Measurements from ENCODE around the gene SNAI1. TPM values are rescaled to one million over a fixed set of nuclear protein-coding genes. Genes with fewer than 3 reads are reported as not detected.
"Not testable (repeated sequence)": the region's sequence is repeated elsewhere in the genome, so short reads cannot be mapped to it uniquely, and the experiment has no call there.

Gene SNAI1
- total RNA-seq, 1 donor from 2014 or later, result 1.6 TPM

DNA sequence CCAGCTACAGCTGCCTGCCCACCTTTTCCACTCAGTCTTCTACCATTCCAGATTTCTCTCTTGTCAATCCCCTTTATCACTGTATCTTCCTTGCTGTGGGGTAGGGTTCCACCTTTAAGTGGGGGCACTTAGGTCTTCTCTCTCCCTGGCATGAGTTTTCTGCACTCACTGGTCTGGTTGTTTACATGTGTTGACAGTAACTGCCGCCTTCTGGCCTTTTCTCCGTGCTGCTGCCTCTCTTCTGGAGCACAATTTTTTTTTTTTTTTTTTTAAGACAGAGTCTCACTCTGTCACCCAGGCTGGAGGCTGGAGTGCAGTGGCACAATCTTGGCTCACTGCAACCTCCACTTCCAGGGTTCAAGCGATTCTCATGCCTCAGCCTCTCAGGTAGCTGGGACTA is 34.6 kb upstream of the SNAI1 start:
- intact Hi-C loops (cut with micrococcal nuclease), result no loop called here
- Mint-ChIP-seq H3K36me3 (ENCODE audit: low read depth) (peaks cover 86% of the 10 kb centered on the region), H3K9me3 (no peaks in the 10 kb centered on the region), H3K27me3 (ENCODE audit: low read depth) (no peaks in the 10 kb centered on the region), H3K4me3 (ENCODE audit: low read depth) (no peak overlapping the region), H3K27ac (peak overlapping the region; percentile 0), H3K4me1 (ENCODE audit: low read depth) (peaks cover 11% of the 10 kb centered on the region)
- DNase-seq (ENCODE audit: low spot score), result no peak

GRCh38 chr20:49948809-49949507 is 33.8 kb upstream of the SNAI1 start:
- Mint-ChIP-seq H3K4me1 (ENCODE audit: low read depth) (peaks cover 11% of the 10 kb centered on the region), H3K36me3 (ENCODE audit: low read depth) (peaks cover 80% of the 10 kb centered on the region), H3K27me3 (ENCODE audit: low read depth) (no peaks in the 10 kb centered on the region), H3K27ac (peak overlapping the region; percentile 21), H3K9me3 (no peaks in the 10 kb centered on the region), H3K4me3 (ENCODE audit: low read depth) (no peak overlapping the region)
- no peak for DNase-seq (ENCODE audit: low spot score)
- intact Hi-C loops (cut with micrococcal nuclease), result no loop called here

- no peak overlapping the region for H3K27ac Mint-ChIP-seq
Measured at GRCh38 chr20:49951151-49951550, 31.6 kb upstream of the SNAI1 start.

GRCh38 chr20:49955167-49955566 is 27.6 kb upstream of the SNAI1 start:
- peaks cover 56% of the 10 kb centered on the region for H3K36me3 Mint-ChIP-seq (ENCODE audit: low read depth)
- H3K27ac Mint-ChIP-seq, result no peak overlapping the region
- DNase-seq (ENCODE audit: low spot score), result no peak
- intact Hi-C loops (cut with micrococcal nuclease), result no loop called here
- H3K9me3 Mint-ChIP-seq, result no peaks in the 10 kb centered on the region
- H3K27me3 Mint-ChIP-seq (ENCODE audit: low read depth), result no peaks in the 10 kb centered on the region
- H3K4me1 Mint-ChIP-seq (ENCODE audit: low read depth), result peaks cover 12% of the 10 kb centered on the region
- H3K4me3 Mint-ChIP-seq (ENCODE audit: low read depth), result no peak overlapping the region

More at GRCh38 chr20:49951151-49951550, 31.6 kb upstream of the SNAI1 start:
- DNase-seq (ENCODE audit: low spot score), result no peak
- H3K36me3 Mint-ChIP-seq (ENCODE audit: low read depth), result peaks cover 72% of the 10 kb centered on the region
- H3K4me3 Mint-ChIP-seq (ENCODE audit: low read depth), result no peak overlapping the region
- H3K27me3 Mint-ChIP-seq (ENCODE audit: low read depth), result no peaks in the 10 kb centered on the region
- intact Hi-C loops (cut with micrococcal nuclease), result no loop called here
- H3K4me1 Mint-ChIP-seq (ENCODE audit: low read depth), result peaks cover 9% of the 10 kb centered on the region
- no peaks in the 10 kb centered on the region for H3K9me3 Mint-ChIP-seq

- peaks cover 49% of the 10 kb centered on the region for H3K36me3 Mint-ChIP-seq (ENCODE audit: low read depth)
- H3K9me3 Mint-ChIP-seq; H3K4me3 Mint-ChIP-seq (ENCODE audit: low read depth); H3K27me3 Mint-ChIP-seq (ENCODE audit: low read depth); H3K4me1 Mint-ChIP-seq (ENCODE audit: low read depth); H3K27ac Mint-ChIP-seq; DNase-seq (ENCODE audit: low spot score); intact Hi-C loops (cut with micrococcal nuclease): not testable (repeated sequence)
Measured at GRCh38 chr20:49955830-49956396, 26.9 kb upstream of the SNAI1 start.

GRCh38 chr20:49956689-49957088 is 26.1 kb upstream of the SNAI1 start:
- intact Hi-C loops (cut with micrococcal nuclease), result no loop called here

GRCh38 chr20:49957089-49957938 is 25.5 kb upstream of the SNAI1 start:
- H3K27me3 Mint-ChIP-seq (ENCODE audit: low read depth); H3K9me3 Mint-ChIP-seq; H3K4me3 Mint-ChIP-seq (ENCODE audit: low read depth); intact Hi-C loops (cut with micrococcal nuclease); DNase-seq (ENCODE audit: low spot score); H3K4me1 Mint-ChIP-seq (ENCODE audit: low read depth); H3K27ac Mint-ChIP-seq: not testable (repeated sequence)
- H3K36me3 Mint-ChIP-seq (ENCODE audit: low read depth), result peaks cover 37% of the 10 kb centered on the region

More at GRCh38 chr20:49956689-49957088, 26.1 kb upstream of the SNAI1 start:
- Mint-ChIP-seq H3K27me3 (ENCODE audit: low read depth) (no peaks in the 10 kb centered on the region), H3K4me1 (ENCODE audit: low read depth) (peaks cover 5% of the 10 kb centered on the region), H3K9me3 (no peaks in the 10 kb centered on the region), H3K4me3 (ENCODE audit: low read depth) (no peak overlapping the region), H3K27ac (no peak overlapping the region), H3K36me3 (ENCODE audit: low read depth) (peaks cover 43% of the 10 kb centered on the region)
- DNase-seq (ENCODE audit: low spot score), result no peak

DNA sequence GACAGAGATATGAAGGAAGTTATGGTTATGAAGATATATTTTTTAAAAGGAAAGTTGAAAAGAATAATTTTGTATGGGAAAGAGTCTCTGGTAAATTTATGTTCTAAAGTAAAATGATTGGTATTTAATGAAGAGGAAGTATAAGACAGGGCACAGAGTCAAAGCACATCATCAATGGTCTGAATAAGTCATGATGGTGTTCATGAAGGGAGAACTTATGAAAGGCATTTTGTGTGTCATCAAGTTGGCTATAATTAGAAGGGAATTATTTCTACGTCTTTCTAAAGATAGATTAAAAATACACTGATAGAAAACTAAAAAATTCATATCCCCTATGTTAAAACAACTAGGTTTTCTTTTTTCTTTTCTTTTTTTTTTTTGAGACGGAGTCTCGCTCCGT is 21.4 kb upstream of the SNAI1 start:
- Mint-ChIP-seq H3K9me3 (no peaks in the 10 kb centered on the region), H3K27me3 (ENCODE audit: low read depth) (no peaks in the 10 kb centered on the region), H3K4me3 (ENCODE audit: low read depth) (no peak overlapping the region), H3K36me3 (ENCODE audit: low read depth) (peaks cover 18% of the 10 kb centered on the region), H3K4me1 (ENCODE audit: low read depth) (peaks cover 5% of the 10 kb centered on the region), H3K27ac (no peak overlapping the region)
- intact Hi-C loops (cut with micrococcal nuclease), result no loop called here
- no peak for DNase-seq (ENCODE audit: low spot score)

DNA sequence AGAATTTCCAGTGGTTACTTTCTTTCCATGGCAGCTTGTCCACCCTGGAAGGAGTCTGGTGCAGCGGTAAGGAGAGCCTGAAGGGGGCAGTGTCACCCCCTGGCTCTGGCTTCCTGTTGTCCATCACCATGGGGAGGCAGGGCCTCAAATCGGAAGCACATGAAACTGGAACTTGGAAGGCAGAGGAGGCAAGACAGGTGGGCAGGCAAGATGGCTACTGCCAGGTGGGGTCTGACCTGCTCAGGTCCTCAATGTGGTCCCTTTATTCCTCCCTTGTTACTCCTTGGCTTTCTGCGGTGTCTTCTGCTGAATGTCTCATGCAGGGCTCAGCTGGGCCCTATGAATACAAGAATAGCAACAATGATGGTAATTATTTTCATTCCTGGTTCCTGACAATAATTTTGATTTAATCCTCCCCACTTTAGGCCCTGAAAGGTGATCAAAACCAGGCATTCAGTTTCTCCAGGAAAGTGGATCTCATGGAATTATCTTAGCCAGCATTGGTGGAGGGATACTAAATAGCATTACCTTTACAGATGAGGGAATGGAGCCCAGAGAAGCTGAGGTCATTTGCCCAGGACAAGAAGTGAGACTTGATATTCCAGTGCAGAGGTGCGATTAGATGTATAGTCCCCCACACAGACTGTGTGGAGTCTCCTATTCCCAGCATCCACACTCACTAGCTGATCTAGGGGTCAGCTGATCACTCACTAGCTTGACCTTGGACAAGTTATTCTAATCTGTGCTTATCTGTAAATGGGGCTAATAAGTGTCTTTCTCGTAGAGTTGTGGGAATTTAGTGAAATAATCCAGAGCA is 17.6 kb upstream of the SNAI1 start:
- Mint-ChIP-seq H3K4me3 (ENCODE audit: low read depth) (no peak overlapping the region), H3K27me3 (ENCODE audit: low read depth) (no peaks in the 10 kb centered on the region), H3K9me3 (no peaks in the 10 kb centered on the region), H3K27ac (no peak overlapping the region), H3K4me1 (ENCODE audit: low read depth) (no peaks in the 10 kb centered on the region), H3K36me3 (ENCODE audit: low read depth) (no peaks in the 10 kb centered on the region)
- DNase-seq (ENCODE audit: low spot score), result no peak
- intact Hi-C loops (cut with micrococcal nuclease), result no loop called here

- no peak for DNase-seq (ENCODE audit: low spot score)
- Mint-ChIP-seq H3K9me3 (no peaks in the 10 kb centered on the region), H3K4me3 (ENCODE audit: low read depth) (no peak overlapping the region), H3K4me1 (ENCODE audit: low read depth) (no peaks in the 10 kb centered on the region), H3K36me3 (ENCODE audit: low read depth) (no peaks in the 10 kb centered on the region), H3K27me3 (ENCODE audit: low read depth) (no peaks in the 10 kb centered on the region), H3K27ac (no peak overlapping the region)
- intact Hi-C loops (cut with micrococcal nuclease), result no loop called here
Measured at GRCh38 chr20:49965781-49966305, 16.9 kb upstream of the SNAI1 start.

GRCh38 chr20:49966861-49967260 is 15.9 kb upstream of the SNAI1 start:
- intact Hi-C loops (cut with micrococcal nuclease), result no loop called here
- H3K36me3 Mint-ChIP-seq (ENCODE audit: low read depth), result no peaks in the 10 kb centered on the region
- H3K27ac Mint-ChIP-seq, result no peak overlapping the region
- no peak for DNase-seq (ENCODE audit: low spot score)
- no peaks in the 10 kb centered on the region for H3K4me1 Mint-ChIP-seq (ENCODE audit: low read depth)
- H3K9me3 Mint-ChIP-seq, result no peaks in the 10 kb centered on the region
- no peak overlapping the region for H3K4me3 Mint-ChIP-seq (ENCODE audit: low read depth)
- H3K27me3 Mint-ChIP-seq (ENCODE audit: low read depth), result no peaks in the 10 kb centered on the region

DNA sequence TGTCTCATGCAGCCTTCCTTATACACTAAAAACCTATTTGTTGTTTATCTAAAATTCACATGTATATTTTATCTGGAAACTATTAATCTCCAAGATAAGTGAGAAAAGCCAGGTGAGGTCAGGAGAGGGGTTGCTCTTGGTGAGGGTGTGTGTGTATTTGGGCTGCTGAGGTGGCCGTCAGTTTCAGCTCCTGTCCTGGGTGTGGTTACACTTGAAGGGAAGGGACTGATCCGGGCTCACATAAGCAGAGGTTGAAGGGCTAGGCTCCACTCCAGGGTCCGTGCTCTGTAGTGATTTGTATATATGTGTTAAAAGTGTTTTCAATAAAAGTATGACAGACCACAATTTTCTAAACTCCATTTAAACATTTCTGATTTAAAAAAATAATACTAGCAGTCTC is 13.5 kb upstream of the SNAI1 start:
- no peaks in the 10 kb centered on the region for H3K4me1 Mint-ChIP-seq (ENCODE audit: low read depth)
- intact Hi-C loops (cut with micrococcal nuclease), result no loop called here
- H3K36me3 Mint-ChIP-seq (ENCODE audit: low read depth), result no peaks in the 10 kb centered on the region
- H3K9me3 Mint-ChIP-seq, result no peaks in the 10 kb centered on the region
- H3K27ac Mint-ChIP-seq, result no peak overlapping the region
- no peak overlapping the region for H3K4me3 Mint-ChIP-seq (ENCODE audit: low read depth)
- DNase-seq (ENCODE audit: low spot score), result no peak
- H3K27me3 Mint-ChIP-seq (ENCODE audit: low read depth), result no peaks in the 10 kb centered on the region

All from activated T-helper 2 cell treated with anti-CD3 and anti-CD28 coated beads, Interferon-gamma antibody, Interleukin-2, Interleukin-4, amounts not matched to agents 10 μg/mL and 5 μg/mL and 100 μg/mL, durations not matched to agents 14 hours and 24 hours and 36 hours (primary cell).